Measurements from ENCODE around the gene EPHA4.

The EPHA4 gene

DNA sequence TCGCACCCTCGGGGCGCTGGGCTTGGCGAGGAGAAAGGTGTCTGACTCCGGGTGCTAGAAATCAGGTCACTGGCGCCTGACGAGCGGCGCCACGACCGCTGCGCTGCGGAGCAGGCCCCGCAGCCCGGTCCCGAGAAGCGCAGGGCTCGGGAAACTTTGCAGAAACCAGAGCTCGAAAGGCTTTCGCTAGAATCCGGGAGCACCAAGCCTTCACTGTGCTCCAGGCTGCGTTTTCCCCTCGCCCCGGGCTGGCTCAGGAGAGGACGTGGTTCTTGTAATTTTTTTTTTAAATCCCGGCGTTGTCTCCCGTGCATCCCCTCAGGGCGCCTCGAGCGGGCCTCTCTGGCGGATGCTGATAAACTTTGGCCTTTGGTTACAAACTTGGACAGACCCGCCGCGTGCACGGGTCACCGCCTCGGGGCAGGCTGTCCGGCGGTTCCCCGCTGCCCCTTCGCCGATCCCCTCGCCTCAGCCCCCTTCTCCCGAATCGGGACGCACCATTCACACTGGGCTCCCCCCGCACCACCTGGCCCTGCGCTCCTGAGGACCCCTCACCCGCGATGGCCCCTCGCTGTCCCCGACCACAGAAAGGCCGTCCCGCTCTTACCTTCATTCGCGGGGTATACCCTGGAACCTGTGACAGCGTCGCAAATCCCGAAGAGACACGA, 419 bp downstream of the EPHA4 start:
- peak in 1 of 2 donors; percentile 4 for DNase-seq (ENCODE audit: low read depth in 1 of 2, low spot score in 1 of 2)

GRCh38 chr2:221571025-221571550, 1.0 kb downstream of the EPHA4 start:
- DNase-seq (ENCODE audit: low read depth in 1 of 2, low spot score in 1 of 2), result peak in 1 of 2 donors; percentile 5

GRCh38 chr2:221570321-221570935, 1.7 kb downstream of the EPHA4 start:
- no peak for DNase-seq (ENCODE audit: low read depth in 1 of 2, low spot score in 1 of 2)

DNA sequence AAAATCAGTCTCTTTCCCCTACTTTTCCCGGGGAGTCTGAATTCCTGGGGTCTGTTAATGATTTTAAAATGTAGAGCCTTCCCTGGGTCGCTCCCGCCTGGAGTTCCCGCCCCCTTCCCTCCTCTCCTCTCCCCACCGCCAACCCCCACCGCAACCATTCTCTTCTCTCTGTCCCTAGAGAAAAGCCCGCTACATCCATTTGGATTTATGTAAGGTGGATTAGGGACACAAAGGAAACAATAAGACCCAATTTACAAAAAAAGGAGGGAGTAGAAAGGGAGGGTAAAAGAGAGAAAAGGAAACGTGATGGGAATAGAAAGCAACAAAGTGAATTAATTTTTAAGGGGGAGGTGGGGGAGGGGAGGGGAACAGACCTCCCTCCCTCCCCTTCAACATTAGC, 2.2 kb downstream of the EPHA4 start:
- no peak for DNase-seq (ENCODE audit: low read depth in 1 of 2, low spot score in 1 of 2)

DNA sequence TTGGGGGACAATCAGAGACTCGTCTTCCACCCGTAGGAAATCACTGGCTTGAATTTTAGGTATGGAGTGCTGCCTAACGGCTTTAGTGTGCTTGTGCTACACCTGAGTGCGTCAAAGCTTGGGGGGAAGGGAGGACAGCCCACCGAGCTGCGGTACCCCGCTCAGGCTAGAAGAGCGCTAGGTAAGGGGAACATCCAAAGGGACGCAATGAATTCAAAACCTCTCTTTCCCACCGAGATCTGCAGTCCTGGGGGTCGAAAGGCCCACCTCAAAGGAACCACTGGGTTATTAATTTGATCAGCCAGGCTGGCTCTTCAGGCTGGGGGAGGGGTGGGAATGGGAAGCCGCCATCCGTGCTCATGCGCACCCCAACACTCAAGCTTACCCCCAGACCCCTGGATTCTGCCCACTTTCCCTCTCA, 2.7 kb downstream of the EPHA4 start:
- no peak for DNase-seq (ENCODE audit: low read depth in 1 of 2, low spot score in 1 of 2)

DNA sequence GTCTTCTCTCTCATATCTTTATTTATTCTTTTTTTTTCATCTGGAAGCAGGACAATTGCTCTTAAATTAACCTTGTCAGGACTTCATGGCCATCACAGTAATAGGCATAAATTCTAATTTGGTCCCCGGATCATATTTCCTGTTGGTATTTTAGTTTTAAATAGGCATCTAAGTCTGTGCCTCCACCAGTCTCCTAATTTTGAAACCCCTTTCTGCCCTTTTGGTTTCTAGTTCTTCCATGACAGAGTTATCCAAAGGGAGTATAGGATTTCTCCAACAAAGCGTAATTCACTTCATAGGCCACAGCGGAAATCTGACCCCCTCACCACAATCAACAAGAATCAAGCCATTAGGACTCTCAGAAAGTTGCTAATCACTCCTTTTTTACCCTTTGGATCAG, 3.8 kb downstream of the EPHA4 start:
- no peak for DNase-seq (ENCODE audit: low read depth in 1 of 2, low spot score in 1 of 2)

DNA sequence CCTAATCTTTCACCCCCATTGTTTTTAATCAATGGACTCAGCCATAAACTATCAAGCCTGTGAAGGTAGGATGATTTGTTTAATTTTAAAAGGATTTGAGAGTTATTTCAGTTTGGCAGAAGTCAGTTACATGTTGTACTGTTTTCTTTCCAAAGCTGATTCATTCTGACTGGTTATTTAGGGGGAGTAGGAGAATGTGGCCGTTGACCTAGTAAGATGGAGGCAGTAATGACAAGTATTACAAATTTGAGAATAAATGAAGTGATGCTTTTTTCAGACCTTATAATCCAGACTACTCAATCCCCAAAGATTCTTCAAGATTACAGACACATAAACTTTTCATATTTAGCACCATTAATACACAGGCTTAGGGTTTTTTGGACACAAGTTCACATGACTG, 4.3 kb downstream of the EPHA4 start:
- DNase-seq (ENCODE audit: low read depth in 1 of 2, low spot score in 1 of 2), result no peak

DNA sequence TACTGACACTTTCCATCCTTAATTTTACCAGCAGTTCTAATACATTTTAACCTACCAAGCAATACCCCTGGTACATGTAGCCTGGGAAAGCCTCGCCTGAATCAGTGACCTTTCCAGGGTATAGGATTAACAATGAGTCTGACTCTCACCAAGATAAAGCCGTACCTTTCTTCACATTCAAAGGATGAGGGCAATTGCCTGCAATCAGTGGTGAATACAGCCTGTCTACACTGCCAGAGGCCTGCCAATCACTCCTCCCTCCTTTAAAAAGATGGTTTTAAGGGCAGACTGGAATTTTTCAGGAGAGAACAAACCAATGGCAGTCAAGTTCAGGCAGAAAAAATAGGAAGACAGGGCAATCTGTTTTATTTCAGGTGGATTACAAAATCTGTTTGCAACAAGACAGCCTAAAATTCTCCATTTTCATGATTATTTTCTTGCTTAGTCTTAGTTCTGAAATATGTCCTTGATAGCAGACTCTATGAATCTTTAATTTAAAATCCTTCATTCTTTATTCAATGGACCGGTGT, 4.8 kb downstream of the EPHA4 start:
- no peak for DNase-seq (ENCODE audit: low read depth in 1 of 2, low spot score in 1 of 2)

GRCh38 chr2:221563270-221563985, 8.7 kb downstream of the EPHA4 start:
- DNase-seq (ENCODE audit: low read depth in 1 of 2, low spot score in 1 of 2), result no peak

DNA sequence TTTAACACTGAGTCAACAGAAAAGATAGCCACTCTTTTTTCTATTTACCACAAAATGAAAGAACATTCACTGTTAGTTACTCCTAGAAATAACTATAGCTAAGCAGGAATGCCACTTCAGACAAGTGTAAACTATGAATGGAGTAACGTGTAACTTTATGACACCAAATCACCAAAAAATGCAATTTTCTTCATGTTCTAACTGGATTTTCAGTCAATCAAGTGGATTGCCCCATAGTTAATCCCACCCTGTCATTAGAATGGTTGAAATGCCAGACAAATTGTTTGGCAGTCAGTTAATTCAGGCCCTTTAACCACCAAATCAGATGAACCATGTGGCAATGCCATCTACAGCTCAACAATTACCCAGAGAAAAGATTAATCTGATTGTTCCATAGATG, 9.9 kb downstream of the EPHA4 start:
- no peak for DNase-seq (ENCODE audit: low read depth in 1 of 2, low spot score in 1 of 2)

GRCh38 chr2:221561770-221562169, 10.3 kb downstream of the EPHA4 start:
- no peak for DNase-seq (ENCODE audit: low read depth in 1 of 2, low spot score in 1 of 2)

DNA sequence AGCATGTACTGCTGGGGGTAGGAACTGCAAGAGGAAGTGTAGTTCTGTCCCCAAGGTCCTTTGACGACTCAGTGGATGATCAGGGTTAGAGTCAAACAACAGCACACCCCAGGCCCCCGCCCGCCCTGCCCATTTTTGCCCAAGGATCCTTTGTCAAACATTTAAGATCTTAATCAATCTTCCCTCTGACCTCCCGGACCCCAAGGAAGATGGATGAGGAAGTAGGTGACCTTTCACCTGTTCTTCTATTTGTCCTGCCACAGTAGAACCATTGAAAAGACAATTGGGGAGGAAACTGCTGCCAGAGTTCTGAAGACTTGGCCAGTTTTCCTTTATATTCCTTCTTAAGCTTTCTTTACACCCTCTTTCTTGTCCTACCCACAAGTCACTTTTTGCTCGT, 12.1 kb downstream of the EPHA4 start:
- no peak for DNase-seq (ENCODE audit: low read depth in 1 of 2, low spot score in 1 of 2)

GRCh38 chr2:221558107-221558506, 14.0 kb downstream of the EPHA4 start:
- DNase-seq (ENCODE audit: low read depth in 1 of 2, low spot score in 1 of 2), result no peak

DNA sequence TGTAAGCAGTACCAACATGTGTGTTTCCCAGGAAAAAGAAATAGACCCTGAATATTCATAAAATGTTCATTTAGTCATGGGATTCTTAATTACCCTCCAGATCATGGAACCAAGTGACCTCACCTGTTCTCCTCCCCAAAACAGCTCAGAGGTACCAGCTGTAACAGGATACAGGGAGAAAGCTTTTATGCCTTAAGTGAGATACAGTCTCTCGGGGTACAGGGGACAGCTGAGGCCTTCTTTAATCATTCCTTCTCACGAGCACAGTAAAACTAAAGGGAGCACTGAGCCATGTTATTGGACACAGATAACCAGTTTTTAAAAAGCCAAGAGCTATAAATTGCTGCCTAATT, 16.6 kb downstream of the EPHA4 start:
- DNase-seq (ENCODE audit: low read depth in 1 of 2, low spot score in 1 of 2), result no peak

DNA sequence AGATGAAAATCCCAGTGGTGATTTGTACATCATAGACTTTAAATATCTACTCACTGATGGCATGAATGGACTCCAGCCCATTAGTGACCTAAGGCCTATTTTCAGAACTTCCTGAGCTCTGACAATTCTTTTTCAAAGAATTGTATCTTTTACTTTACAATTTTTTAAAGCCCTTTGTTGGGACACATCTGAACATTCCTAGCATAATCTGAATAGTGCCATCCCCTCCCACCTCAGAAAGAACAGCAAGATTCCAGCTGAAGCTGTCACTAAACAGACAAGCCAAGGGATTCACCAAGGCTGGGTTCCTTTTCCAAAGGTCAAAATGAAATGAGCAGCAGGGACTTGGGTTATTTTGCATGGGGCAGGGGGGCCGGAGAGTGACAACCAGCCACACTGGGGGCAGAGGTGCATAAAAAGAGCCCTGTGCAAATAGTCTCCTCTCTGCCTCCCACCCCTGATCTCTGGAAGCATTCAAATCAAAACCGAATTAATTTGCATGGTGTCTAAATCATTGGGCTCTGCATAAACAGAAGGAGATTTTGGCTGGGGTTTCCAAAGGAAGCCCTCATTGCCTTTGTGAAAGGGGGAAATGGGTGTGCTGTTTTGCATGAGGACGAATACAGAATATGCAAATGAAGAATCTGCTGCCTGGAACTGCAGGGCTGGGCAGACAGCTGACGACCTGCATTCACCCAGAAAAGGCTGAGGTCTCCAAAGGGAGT, 17.2 kb downstream of the EPHA4 start:
- no peak for DNase-seq (ENCODE audit: low read depth in 1 of 2, low spot score in 1 of 2)

GRCh38 chr2:221553333-221553732, 18.8 kb downstream of the EPHA4 start:
- DNase-seq (ENCODE audit: low read depth in 1 of 2, low spot score in 1 of 2), result no peak

DNA sequence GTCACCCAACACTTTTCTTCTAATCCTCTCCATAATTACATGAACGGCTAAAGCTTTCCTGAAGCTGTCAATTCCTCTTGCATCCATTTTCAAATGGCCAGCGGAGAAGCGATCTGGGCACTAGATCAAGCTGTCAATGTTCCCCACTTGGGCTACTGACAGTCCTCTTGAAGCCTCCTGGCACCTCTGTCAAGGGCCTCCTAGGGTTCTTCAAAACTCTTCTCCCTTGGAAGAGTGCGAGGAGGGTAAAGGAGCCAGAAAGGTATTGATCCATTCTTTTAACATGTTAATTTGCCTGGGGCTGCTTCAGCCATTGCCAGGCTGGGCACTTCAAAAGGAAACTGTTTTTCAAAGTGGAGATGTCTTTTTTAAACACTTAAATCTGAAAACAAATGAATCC, 19.8 kb downstream of the EPHA4 start:
- no peak for DNase-seq (ENCODE audit: low read depth in 1 of 2, low spot score in 1 of 2)

- DNase-seq (ENCODE audit: low read depth in 1 of 2, low spot score in 1 of 2), result no peak
Measured at GRCh38 chr2:221551864-221552263, 20.2 kb downstream of the EPHA4 start.

DNA sequence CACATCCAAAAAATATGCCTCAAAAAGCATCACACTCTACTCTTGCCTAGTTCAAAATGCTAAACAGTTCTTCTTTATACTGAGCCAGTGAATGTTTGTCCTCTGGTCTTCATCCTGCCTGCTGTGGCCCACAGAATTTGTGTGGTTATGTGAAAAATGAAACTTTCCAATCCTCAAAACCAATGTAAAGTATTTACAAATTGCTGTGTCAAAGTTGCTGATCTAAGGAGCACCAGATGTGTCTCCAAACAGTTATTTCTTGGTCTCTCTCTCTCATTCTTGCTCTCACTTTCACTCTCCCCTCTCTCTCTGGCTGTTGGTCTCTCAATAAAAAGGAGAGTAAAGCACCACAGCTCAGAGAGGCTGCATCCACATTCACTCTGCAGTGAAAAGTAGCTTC, 23.0 kb downstream of the EPHA4 start:
- no peak for DNase-seq (ENCODE audit: low read depth in 1 of 2, low spot score in 1 of 2)

- no peak for DNase-seq (ENCODE audit: low read depth in 1 of 2, low spot score in 1 of 2)
Measured at GRCh38 chr2:221546505-221547225, 25.4 kb downstream of the EPHA4 start.
